GM12874 (cell line): ENCODE data around the gene PTPRE.

Experiments used
- TF ChIP-seq, protein P1 (sequence below): IDR thresholded peaks from 2 replicates; pipeline ENCODE4 v1.5.1; 2011; ENCODE audit warnings: low read depth, mild to moderate bottlenecking, control low read depth, low read length, moderate library complexity; ENCODE audit not compliant: insufficient read depth

PTPRE gene

GRCh38 chr10:128043259-128044045, 136.5 kb downstream of the PTPRE start:
- TF ChIP-seq, protein P1, sequence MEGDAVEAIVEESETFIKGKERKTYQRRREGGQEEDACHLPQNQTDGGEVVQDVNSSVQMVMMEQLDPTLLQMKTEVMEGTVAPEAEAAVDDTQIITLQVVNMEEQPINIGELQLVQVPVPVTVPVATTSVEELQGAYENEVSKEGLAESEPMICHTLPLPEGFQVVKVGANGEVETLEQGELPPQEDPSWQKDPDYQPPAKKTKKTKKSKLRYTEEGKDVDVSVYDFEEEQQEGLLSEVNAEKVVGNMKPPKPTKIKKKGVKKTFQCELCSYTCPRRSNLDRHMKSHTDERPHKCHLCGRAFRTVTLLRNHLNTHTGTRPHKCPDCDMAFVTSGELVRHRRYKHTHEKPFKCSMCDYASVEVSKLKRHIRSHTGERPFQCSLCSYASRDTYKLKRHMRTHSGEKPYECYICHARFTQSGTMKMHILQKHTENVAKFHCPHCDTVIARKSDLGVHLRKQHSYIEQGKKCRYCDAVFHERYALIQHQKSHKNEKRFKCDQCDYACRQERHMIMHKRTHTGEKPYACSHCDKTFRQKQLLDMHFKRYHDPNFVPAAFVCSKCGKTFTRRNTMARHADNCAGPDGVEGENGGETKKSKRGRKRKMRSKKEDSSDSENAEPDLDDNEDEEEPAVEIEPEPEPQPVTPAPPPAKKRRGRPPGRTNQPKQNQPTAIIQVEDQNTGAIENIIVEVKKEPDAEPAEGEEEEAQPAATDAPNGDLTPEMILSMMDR, result no peak

GRCh38 chr10:128044186-128044585, 137.3 kb downstream of the PTPRE start:
- TF ChIP-seq, protein P1, result no peak

GRCh38 chr10:128044961-128045832, 138.3 kb downstream of the PTPRE start:
- TF ChIP-seq, protein P1, result no peak

GRCh38 chr10:128045833-128046120, 138.9 kb downstream of the PTPRE start:
- TF ChIP-seq, protein P1, result no peak

GRCh38 chr10:128046156-128046952, 139.5 kb downstream of the PTPRE start:
- TF ChIP-seq, protein P1, result no peak

- TF ChIP-seq, protein P1, result no peak
Measured at GRCh38 chr10:128046953-128047290, 140.0 kb downstream of the PTPRE start.

- TF ChIP-seq, protein P1, result no peak
Measured at GRCh38 chr10:128047351-128047750, 140.4 kb downstream of the PTPRE start.
